ENCODE data around the gene CFAP299.

DNA sequence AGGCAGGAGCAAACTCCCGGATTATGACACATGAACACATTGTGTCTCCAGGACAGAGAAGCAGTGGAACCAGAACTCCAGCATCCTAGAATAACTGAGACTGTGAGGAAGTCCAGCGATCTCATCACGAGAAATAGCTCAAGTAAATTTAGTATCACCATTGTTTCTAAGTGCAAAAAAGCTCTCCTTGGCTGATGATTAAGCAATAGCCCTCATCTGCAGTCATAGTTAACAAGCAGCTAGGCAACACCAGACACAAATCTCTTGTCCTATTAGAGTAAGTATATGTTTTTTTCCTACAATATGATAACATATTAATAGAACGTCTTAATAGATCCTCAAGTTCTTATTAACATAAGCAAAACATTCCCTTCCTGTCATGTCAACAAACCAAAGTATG lies 2.4 kb upstream of the CFAP299 start:
- TF ChIP-seq, protein P1, sequence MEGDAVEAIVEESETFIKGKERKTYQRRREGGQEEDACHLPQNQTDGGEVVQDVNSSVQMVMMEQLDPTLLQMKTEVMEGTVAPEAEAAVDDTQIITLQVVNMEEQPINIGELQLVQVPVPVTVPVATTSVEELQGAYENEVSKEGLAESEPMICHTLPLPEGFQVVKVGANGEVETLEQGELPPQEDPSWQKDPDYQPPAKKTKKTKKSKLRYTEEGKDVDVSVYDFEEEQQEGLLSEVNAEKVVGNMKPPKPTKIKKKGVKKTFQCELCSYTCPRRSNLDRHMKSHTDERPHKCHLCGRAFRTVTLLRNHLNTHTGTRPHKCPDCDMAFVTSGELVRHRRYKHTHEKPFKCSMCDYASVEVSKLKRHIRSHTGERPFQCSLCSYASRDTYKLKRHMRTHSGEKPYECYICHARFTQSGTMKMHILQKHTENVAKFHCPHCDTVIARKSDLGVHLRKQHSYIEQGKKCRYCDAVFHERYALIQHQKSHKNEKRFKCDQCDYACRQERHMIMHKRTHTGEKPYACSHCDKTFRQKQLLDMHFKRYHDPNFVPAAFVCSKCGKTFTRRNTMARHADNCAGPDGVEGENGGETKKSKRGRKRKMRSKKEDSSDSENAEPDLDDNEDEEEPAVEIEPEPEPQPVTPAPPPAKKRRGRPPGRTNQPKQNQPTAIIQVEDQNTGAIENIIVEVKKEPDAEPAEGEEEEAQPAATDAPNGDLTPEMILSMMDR (IDR thresholded peaks at IDR 0.05), result no peak
- TF ChIP-seq EZH2 (IDR thresholded peaks at IDR 0.05; ENCODE audit: borderline replicate concordance, insufficient read depth, low read depth, low read length, poor library complexity, severe bottlenecking), result no peak
